Left ventricle myocardium inferior (tissue), 1 donor: ENCODE data around the gene PIK3R2. TPM values are rescaled to one million over a fixed set of nuclear protein-coding genes. Genes with fewer than 3 reads are reported as not detected.

Source experiments
- DNase-seq: peaks from one replicate; pipeline ENCODE4 v3.0.0-alpha.2; 2020
- H3K27ac ChIP-seq: fragments of 200-600 bp; replicated peaks from 2 replicates; pipeline ENCODE4 v1.8.0; 2021
- H3K27me3 ChIP-seq: fragments of 200-600 bp; 2 replicates; pipeline ENCODE4 v1.8.0; 2021; ENCODE audit warnings: low read depth
- H3K36me3 ChIP-seq: fragments of 200-600 bp; 2 replicates; pipeline ENCODE4 v1.8.0; 2021
- H3K4me1 ChIP-seq: fragments of 200-600 bp; 2 replicates; pipeline ENCODE4 v1.8.0; 2021
- H3K4me3 ChIP-seq: fragments of 200-600 bp; 2 replicates; pipeline ENCODE4 v1.8.0; 2021; ENCODE audit warnings: mild to moderate bottlenecking, moderate library complexity
- H3K9me3 ChIP-seq: fragments of 200-600 bp; replicated peaks from 2 replicates; pipeline ENCODE4 v1.8.0; 2021
- CTCF ChIP-seq: fragments of 200-600 bp; IDR thresholded peaks from 2 replicates; pipeline ENCODE4 v1.8.0; 2021; ENCODE audit warnings: antibody characterized with exemption, mild to moderate bottlenecking, borderline replicate concordance
- intact Hi-C: fragments of 100-400 bp; cut with micrococcal nuclease; formaldehyde crosslinking; loops from one replicate; pipeline ENCODE4 v1.11.0; 2022
- total RNA-seq: library from RNA; stranded (reverse); fragmentation: NEBNext Ultra II Directional; extraction: Animal tissue kit (Norgen Biotek cat#: 25700); gene quantifications from one replicate; pipeline ENCODE4 v1.2.1, GENCODE V29; 2021
- donor health status: DM: no; HTN: yes; CAD: no; lungs with severe emphysema.

The PIK3R2 gene
- total RNA-seq, 1 donor from 2014 or later = 28.0 TPM

GRCh38 chr19:18126097-18126496 lies 26.9 kb upstream of the PIK3R2 start:
- DNase-seq = no peak
- H3K27ac ChIP-seq = no peak overlapping the region
- no peaks in the 10 kb centered on the region for H3K9me3 ChIP-seq
- H3K4me1 ChIP-seq = peaks cover 3% of the 10 kb centered on the region
- no peak for TF ChIP-seq CTCF
- no peak overlapping the region for H3K4me3 ChIP-seq
- intact Hi-C loops = no loop called here
- peaks cover 22% of the 10 kb centered on the region for H3K36me3 ChIP-seq
- H3K27me3 ChIP-seq = no peaks in the 10 kb centered on the region

- DNase-seq = no peak
- peaks cover 37% of the 10 kb centered on the region for H3K36me3 ChIP-seq
- no peaks in the 10 kb centered on the region for H3K27me3 ChIP-seq
- intact Hi-C loops = no loop called here
- no peaks in the 10 kb centered on the region for H3K9me3 ChIP-seq
- no peak overlapping the region for H3K4me3 ChIP-seq
- TF ChIP-seq CTCF = no peak
- no peak overlapping the region for H3K27ac ChIP-seq
- H3K4me1 ChIP-seq = no peaks in the 10 kb centered on the region
Measured at GRCh38 chr19:18128044-18128443, 24.9 kb upstream of the PIK3R2 start.

GRCh38 chr19:18128805-18129204 lies 24.2 kb upstream of the PIK3R2 start:
- DNase-seq = no peak

GRCh38 chr19:18130523-18131242 lies 22.3 kb upstream of the PIK3R2 start:
- intact Hi-C loops = no loop called here

More at GRCh38 chr19:18128805-18129204, 24.2 kb upstream of the PIK3R2 start:
- TF ChIP-seq CTCF = no peak
- H3K27ac ChIP-seq = no peak overlapping the region
- H3K4me3 ChIP-seq = no peak overlapping the region
- peaks cover 45% of the 10 kb centered on the region for H3K36me3 ChIP-seq
- intact Hi-C loops = no loop called here
- H3K9me3 ChIP-seq = no peaks in the 10 kb centered on the region
- no peaks in the 10 kb centered on the region for H3K4me1 ChIP-seq
- no peaks in the 10 kb centered on the region for H3K27me3 ChIP-seq

GRCh38 chr19:18131841-18132596 lies 20.9 kb upstream of the PIK3R2 start:
- H3K27me3 ChIP-seq = no peaks in the 10 kb centered on the region
- TF ChIP-seq CTCF = no peak
- no peak overlapping the region for H3K27ac ChIP-seq
- intact Hi-C loops = no loop called here
- no peak overlapping the region for H3K4me3 ChIP-seq
- H3K9me3 ChIP-seq = no peaks in the 10 kb centered on the region
- H3K4me1 ChIP-seq = no peaks in the 10 kb centered on the region
- no peak for DNase-seq
- peaks cover 66% of the 10 kb centered on the region for H3K36me3 ChIP-seq

More at GRCh38 chr19:18130523-18131242, 22.3 kb upstream of the PIK3R2 start:
- no peak for DNase-seq
- Histone ChIP-seq H3K4me1 (no peaks in the 10 kb centered on the region), H3K36me3 (peaks cover 63% of the 10 kb centered on the region), H3K4me3 (no peak overlapping the region), H3K27ac (no peak overlapping the region), H3K27me3 (no peaks in the 10 kb centered on the region), H3K9me3 (no peaks in the 10 kb centered on the region)
- TF ChIP-seq CTCF = no peak
